HL-60/S4 (cell line): ENCODE results near the gene HEPACAM2.

Experiments used
- in situ Hi-C: fragments of 300-500 bp; cut with MboI; formaldehyde crosslinking; loops from 2 replicates; pipeline ENCODE4 v1.14.3; 2022; ENCODE audit warnings: low sequenced_read_pairs

HEPACAM2 gene

GRCh38 chr7:93205046-93205445 is 21.2 kb downstream of the HEPACAM2 start:
- in situ Hi-C loops, result no loop called here

- in situ Hi-C loops, result no loop called here
These were observed 22.8 kb downstream of the HEPACAM2 start for GRCh38 chr7:93203496-93203895.

- in situ Hi-C loops, result no loop called here
These were observed 23.5 kb downstream of the HEPACAM2 start for GRCh38 chr7:93202594-93203250.

GRCh38 chr7:93198472-93198871 is 27.8 kb downstream of the HEPACAM2 start:
- in situ Hi-C loops, result no loop called here

- in situ Hi-C loops, result no loop called here
These were observed 29.9 kb downstream of the HEPACAM2 start for GRCh38 chr7:93196336-93196735.

- in situ Hi-C loops, result no loop called here
These were observed 31.9 kb downstream of the HEPACAM2 start for GRCh38 chr7:93194386-93194785.

- in situ Hi-C loops, result no loop called here
These were observed 37.2 kb downstream of the HEPACAM2 start for GRCh38 chr7:93188870-93189634.

GRCh38 chr7:93185303-93186027 is 40.8 kb downstream of the HEPACAM2 start:
- in situ Hi-C loops, result no loop called here

GRCh38 chr7:93179173-93179572 is 47.1 kb downstream of the HEPACAM2 start:
- in situ Hi-C loops, result no loop called here

GRCh38 chr7:93178213-93178612 is 48.1 kb downstream of the HEPACAM2 start:
- in situ Hi-C loops, result no loop called here

GRCh38 chr7:93176992-93177580 is 49.2 kb downstream of the HEPACAM2 start:
- in situ Hi-C loops, result no loop called here

GRCh38 chr7:93175219-93175618 is 51.0 kb downstream of the HEPACAM2 start:
- in situ Hi-C loops, result no loop called here

- in situ Hi-C loops, result no loop called here
These were observed 53.6 kb downstream of the HEPACAM2 start for GRCh38 chr7:93172683-93173082.

- in situ Hi-C loops, result no loop called here
These were observed 54.6 kb downstream of the HEPACAM2 start for GRCh38 chr7:93171606-93172226.

- in situ Hi-C loops, result no loop called here
These were observed 60.8 kb downstream of the HEPACAM2 start for GRCh38 chr7:93165447-93165846.

- in situ Hi-C loops, result no loop called here
These were observed 61.5 kb downstream of the HEPACAM2 start for GRCh38 chr7:93164766-93165165.

GRCh38 chr7:93161181-93161762 is 65.0 kb downstream of the HEPACAM2 start:
- in situ Hi-C loops, result no loop called here

- in situ Hi-C loops, result no loop called here
These were observed 65.9 kb downstream of the HEPACAM2 start for GRCh38 chr7:93160410-93160809.

GRCh38 chr7:93159490-93159889 is 66.8 kb downstream of the HEPACAM2 start:
- in situ Hi-C loops, result no loop called here

- in situ Hi-C loops, result no loop called here
These were observed 69.4 kb downstream of the HEPACAM2 start for GRCh38 chr7:93156884-93157283.
